HL-60 (cell line): ENCODE results near the gene TRIM14.
"Not testable (repeated sequence)": the region's sequence is repeated elsewhere in the genome, so short reads cannot be mapped to it uniquely, and the experiment has no call there.

Experiments
- DNase-seq, 2 experiments: peaks; one replicate each; pipeline ENCODE4 v3.0.0-alpha.2; 2010 to 2020; ENCODE audit warnings: low read depth in 1 of 2, low spot score in 1 of 2
- H3K27ac ChIP-seq: fragments of 250-450 bp; sonication (Bioruptor Pico); replicated peaks from 2 replicates; pipeline ENCODE4 v1.5.1; 2020; ENCODE audit warnings: mild to moderate bottlenecking, moderate library complexity
- H3K27me3 ChIP-seq: fragments of 250-450 bp; sonication (Bioruptor Pico); 2 replicates; pipeline ENCODE4 v1.5.1; 2021; ENCODE audit warnings: mild to moderate bottlenecking, moderate library complexity; ENCODE audit not compliant: insufficient read depth, poor library complexity, severe bottlenecking
- H3K4me3 ChIP-seq: replicated peaks from 2 replicates; pipeline ENCODE4 v1.5.1; 2011; ENCODE audit warnings: mild to moderate bottlenecking, control low read depth, low read length; ENCODE audit not compliant: insufficient read depth

TRIM14 gene

GRCh38 chr9:98019869-98020268 lies 99.2 kb downstream of the TRIM14 start:
- H3K4me3 ChIP-seq, DNase-seq, H3K27me3 ChIP-seq, H3K27ac ChIP-seq: not testable (repeated sequence)
